NCI-H1930 (cell line): Measurements from ENCODE around the gene LEAP2.

Experiments used
- DNase-seq, 2 experiments: peaks; one replicate each; lab custom pipeline; 2025; lab: John Stamatoyannopoulos, UW

The LEAP2 gene

GRCh38 chr5:132877938-132878337 is 4.5 kb downstream of the LEAP2 start:
- DNase-seq = no peak

- peak in 1 of 2 experiments; percentile 7 for DNase-seq
Measured at GRCh38 chr5:132883261-132883834, 9.9 kb downstream of the LEAP2 start.

DNA sequence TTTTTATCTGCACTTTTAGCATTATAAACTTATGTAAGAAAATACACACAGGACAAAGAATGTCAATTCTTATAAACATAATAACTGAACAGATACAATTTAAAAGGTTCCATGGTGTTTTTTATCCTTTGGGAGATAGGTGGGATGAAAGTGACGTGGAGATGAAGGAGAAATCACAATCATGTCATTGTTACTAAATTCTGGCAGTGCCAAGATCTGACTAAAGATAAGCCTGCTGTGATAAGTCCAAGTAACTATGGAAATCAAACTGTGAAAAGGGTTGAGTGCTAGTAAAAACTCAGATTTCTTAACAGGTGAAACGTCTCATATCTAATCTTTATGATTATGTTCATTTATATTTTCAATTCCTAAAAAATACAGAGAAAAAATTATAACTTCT is 11.1 kb downstream of the LEAP2 start:
- DNase-seq = no peak

DNA sequence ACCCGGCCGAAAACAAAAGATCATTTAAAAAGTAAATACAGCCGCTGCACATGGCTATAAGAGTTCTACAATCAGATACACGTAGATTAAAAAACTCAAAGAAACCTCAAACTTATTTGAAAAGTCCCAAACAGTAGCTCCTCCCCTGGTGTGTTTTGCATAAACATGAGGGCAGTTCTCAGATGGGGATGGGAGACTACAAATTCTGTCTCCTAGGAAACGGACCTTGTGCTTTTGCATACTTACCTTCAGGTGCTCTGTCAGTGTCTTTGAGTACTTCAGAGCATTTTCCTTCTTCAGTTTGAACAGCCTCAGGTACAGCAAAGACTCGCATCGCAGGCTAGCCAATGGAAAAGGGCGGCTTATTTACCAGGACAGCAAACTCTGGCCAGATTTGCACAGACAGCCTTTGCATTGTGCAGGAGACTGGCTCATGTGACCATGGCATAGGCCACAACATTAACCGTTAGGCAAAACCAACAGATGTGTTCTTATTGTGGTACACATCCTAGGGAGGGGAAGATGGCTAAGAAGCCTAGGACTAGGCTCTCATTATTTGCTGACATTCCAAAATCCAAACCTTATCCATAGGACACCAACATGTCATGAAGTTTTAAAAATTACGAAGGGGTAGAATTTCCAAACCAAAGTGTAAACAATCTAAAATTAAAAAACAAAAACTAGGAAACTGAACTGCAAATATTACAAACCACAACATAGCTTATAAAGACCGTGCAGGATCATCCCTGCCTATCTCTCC is 12.8 kb downstream of the LEAP2 start:
- DNase-seq = no peak

DNA sequence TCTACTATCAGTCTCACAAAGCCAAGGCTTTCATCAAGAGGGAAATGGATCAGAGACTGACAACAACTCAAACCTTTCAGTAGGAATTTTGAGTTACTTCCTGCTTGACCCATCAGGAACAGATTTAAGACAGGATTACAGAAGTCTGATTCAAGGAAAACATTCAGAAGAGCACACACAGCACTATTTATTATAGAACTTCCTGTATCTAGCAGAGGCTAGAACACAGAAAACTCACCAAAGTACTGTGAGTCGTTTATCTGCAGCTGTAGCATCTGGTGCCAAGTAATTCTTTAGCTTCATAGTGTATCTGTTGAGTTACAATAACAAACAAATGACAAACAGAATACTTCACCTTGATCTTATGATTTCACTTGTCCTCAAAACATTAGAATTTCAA is 13.8 kb downstream of the LEAP2 start:
- no peak for DNase-seq

GRCh38 chr5:132889501-132889900 is 16.0 kb downstream of the LEAP2 start:
- no peak for DNase-seq

DNA sequence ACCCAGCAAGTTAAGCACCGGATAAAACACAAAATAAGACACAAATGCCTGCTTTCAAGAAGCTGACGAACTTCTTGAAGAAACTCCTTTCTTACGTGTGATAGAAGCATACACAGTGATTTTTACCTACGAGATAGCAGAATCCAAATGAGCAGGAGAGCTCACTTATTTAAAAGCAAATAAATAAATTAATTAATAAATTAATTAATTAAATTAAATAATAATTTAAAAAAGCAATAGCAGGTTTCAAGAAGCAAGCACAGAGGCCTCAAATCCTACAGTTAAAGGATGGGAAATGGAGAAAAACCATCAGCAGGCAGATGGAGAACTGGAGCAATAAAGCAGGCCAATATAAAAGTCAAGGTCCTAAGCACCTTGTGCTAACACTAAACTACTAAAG is 17.3 kb downstream of the LEAP2 start:
- DNase-seq = no peak

GRCh38 chr5:132895719-132896305 is 22.3 kb downstream of the LEAP2 start:
- no peak for DNase-seq

DNA sequence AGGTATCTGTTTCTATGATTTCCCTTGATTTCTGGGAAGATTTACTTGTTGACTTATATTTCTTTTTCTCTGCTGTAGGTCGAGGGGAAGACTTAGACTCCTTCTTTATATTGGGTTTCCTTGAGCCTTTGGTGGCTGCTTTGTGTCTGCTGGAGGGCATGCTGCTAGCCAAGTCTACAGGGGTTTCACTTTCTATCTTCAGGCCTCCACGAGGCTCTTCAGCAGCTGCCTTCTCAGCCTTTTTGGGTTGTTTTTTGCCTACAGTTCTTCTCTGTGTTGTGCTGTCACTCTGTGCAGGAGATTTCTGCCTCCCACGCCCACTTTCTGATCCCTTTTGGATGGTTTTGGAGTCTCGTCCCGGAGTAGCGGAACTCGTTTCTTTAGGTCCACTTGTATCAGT is 23.2 kb downstream of the LEAP2 start:
- no peak for DNase-seq

DNA sequence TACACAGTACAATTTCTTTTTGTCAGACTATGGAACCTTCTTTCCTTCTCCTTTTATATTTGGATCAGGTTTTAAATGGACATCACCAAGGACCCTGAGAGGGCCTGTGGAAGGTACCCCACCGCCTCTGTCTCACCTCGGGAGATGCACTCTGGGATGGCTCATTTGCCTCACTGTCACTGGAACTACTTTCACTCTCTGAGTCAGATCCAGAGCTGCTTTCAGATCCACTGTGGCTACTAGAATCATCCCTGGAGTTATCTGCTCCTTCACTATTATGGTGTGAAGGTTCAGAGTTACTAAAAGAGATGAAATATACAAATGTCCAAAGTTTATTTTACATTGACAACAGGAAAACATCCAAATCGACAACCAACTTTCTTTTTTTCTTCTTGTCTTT is 24.6 kb downstream of the LEAP2 start:
- no peak for DNase-seq

DNA sequence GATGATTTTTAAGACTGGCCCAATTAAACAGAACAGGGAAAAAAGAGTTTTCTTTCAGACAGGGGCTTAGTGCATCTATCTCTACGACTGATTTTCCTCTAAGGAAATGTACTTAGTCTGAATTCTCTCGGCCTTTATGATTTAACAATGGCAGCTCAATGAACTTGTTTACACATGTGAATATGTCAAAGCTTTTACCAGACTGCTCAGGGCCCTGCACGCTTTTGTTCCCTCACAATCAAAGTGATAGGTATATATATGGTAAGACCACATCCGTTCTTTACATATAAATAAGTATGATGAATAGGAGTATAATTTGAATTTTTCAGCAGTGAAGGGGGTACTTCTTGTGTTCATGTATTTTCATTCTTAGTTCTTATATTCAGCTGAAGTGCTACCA is 27.6 kb downstream of the LEAP2 start:
- no peak for DNase-seq

GRCh38 chr5:132901730-132902129 is 28.3 kb downstream of the LEAP2 start:
- no peak for DNase-seq

GRCh38 chr5:132905938-132906337 is 32.5 kb downstream of the LEAP2 start:
- DNase-seq = peak in 1 of 2 experiments; percentile 39

DNA sequence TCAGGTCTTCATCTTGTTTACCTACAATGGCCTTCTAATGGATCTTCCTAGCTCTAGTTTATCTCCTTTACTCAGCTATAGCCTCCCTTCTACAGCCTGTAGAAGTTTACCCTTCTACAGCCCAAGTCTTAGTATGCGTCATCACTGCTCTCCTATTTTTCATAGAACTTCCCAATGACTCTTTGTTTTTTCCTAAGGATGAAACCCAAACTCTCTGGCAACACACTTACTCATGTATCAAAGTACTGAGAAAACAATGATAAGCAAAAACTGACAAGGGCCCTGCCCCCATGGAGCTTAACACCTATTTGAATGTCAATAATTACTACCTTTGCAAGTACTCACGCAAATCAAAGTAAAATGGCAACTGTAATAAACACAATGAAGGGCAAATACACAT is 33.7 kb downstream of the LEAP2 start:
- no peak for DNase-seq

GRCh38 chr5:132909702-132910101 is 36.2 kb downstream of the LEAP2 start:
- no peak for DNase-seq

DNA sequence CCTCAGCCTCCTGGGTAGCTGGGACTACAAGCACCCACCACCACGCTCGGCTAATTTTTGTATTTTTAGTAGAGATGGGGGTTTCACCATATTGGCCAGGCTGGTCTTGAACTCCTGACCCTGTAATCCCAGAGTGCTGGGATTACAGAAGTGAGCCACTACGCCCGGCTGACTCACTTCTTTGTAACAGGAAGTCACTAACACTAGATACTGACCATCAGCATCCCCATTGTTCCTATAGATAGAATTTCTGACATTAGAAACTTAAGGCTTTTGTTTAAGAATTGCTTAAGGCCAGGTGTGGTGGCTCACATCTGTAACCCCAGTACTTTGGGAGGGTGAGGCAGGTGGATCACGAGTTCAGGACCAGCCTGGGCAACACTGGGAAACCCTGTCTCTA is 42.2 kb downstream of the LEAP2 start:
- no peak for DNase-seq

GRCh38 chr5:132916086-132916485 is 42.6 kb downstream of the LEAP2 start:
- no peak for DNase-seq
